GM21447 (cell line): Measurements from ENCODE around the gene UQCC5.
"Not testable (repeated sequence)": the region's sequence is repeated elsewhere in the genome, so short reads cannot be mapped to it uniquely, and the experiment has no call there.

Source experiments
- ATAC-seq: cut with Tn5 transposase; IDR thresholded peaks from one replicate; pipeline ENCODE4 v1.9.1; 2021; ENCODE audit not compliant: unreplicated experiment

Gene UQCC5

GRCh38 chr3:52521881-52522650 is 14.3 kb upstream of the UQCC5 start:
- no peak for ATAC-seq

- ATAC-seq = no peak
Observed at GRCh38 chr3:52522651-52523251, 13.7 kb upstream of the UQCC5 start.

- no peak for ATAC-seq
Observed at GRCh38 chr3:52523386-52524257, 12.8 kb upstream of the UQCC5 start.

GRCh38 chr3:52524258-52524751 is 12.1 kb upstream of the UQCC5 start:
- ATAC-seq = no peak

GRCh38 chr3:52524752-52525679 is 11.4 kb upstream of the UQCC5 start:
- ATAC-seq = no peak

- ATAC-seq = no peak
Observed at GRCh38 chr3:52525680-52526561, 10.5 kb upstream of the UQCC5 start.

- not testable (repeated sequence) for ATAC-seq
Observed at GRCh38 chr3:52526671-52527038, 9.8 kb upstream of the UQCC5 start.

- ATAC-seq = no peak
Observed at GRCh38 chr3:52527039-52527731, 9.2 kb upstream of the UQCC5 start.

- no peak for ATAC-seq
Observed at GRCh38 chr3:52527732-52528585, 8.4 kb upstream of the UQCC5 start.

- no peak for ATAC-seq
Observed at GRCh38 chr3:52528586-52529375, 7.6 kb upstream of the UQCC5 start.

- no peak for ATAC-seq
Observed at GRCh38 chr3:52529376-52530333, 6.8 kb upstream of the UQCC5 start.

- ATAC-seq = no peak
Observed at GRCh38 chr3:52530918-52531826, 5.2 kb upstream of the UQCC5 start.

- no peak for ATAC-seq
Observed at GRCh38 chr3:52531860-52532516, 4.4 kb upstream of the UQCC5 start.

- no peak for ATAC-seq
Observed at GRCh38 chr3:52532517-52532837, 3.9 kb upstream of the UQCC5 start.
